K562 treated with DMSO at 1 percent for 4 hours (cell line): Measurements from ENCODE around the gene TEK. TPM values are rescaled to one million over a fixed set of nuclear protein-coding genes. Genes with fewer than 3 reads are reported as not detected.

Experiments used
- total RNA-seq: library from RNA; unstranded; fragments of 300-600 nt; gene quantifications from 2 replicates; pipeline ENCODE4 v1.2.3, GENCODE V29; 2022; ENCODE audit not compliant: insufficient read depth

TEK gene
- not detected in 2 replicates for total RNA-seq

DNA sequence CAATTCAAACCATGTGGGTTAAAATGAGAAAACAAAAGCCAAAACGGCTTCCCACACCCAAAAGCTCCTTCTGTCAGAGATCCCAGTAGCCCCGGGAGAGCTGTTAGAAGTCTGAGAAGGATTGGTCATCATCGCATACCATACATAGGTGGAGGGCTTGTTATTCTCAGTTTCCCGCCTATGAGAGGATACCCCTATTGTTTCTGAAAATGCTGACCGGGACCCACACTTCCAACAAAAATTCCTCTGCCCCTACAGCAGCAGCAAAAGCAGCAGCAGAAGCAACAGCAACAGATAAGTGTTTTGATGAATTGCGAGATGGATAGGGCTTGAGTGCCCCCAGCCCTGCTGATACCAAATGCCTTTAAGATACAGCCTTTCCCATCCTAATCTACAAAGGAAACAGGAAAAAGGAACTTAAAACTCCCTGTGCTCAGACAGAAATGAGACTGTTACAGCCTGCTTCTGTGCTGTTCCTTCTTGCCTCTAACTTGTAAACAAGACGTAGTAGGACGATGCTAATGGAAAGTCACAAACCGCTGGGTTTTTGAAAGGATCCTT is at the start of gene TEK:
Gene TEK, plus strand, starts transcription at position 245 of the 561 bp plus-strand sequence. CDS start 366 bp downstream, outside the sequence.

Other genes starting within 250 kb of the TEK start
- gene CAAP1, start 216.4 kb upstream of the TEK start, total RNA-seq = 5.3 and 5.4 TPM in 2 replicates
- gene PLAA, start 162.0 kb upstream of the TEK start, total RNA-seq = 6.9 and 11.0 TPM in 2 replicates
- gene IFT74, start 152.8 kb upstream of the TEK start, total RNA-seq = 3.3 and 3.8 TPM in 2 replicates
- not detected in 2 replicates for gene LRRC19, start 103.6 kb upstream of the TEK start, total RNA-seq
- gene EQTN, start 187.9 kb downstream of the TEK start, total RNA-seq = not detected in 2 replicates